Skin of body (tissue), 2 donors: Measurements from ENCODE around the gene ZEB1. TPM values are rescaled to one million over a fixed set of nuclear protein-coding genes. Genes with fewer than 3 reads are reported as not detected.
A peak's percentile ranks its signal among the peaks of the same experiment; 100 is the strongest.
"Not testable (repeated sequence)": the region's sequence is repeated elsewhere in the genome, so short reads cannot be mapped to it uniquely, and the experiment has no call there.

Experiments
- DNase-seq: peaks from one replicate; lab custom pipeline; 2025; lab: John Stamatoyannopoulos, UW
- total RNA-seq: library from RNA; depleted of rRNA; stranded (reverse); fragments of >200 nt; gene quantifications from one replicate; pipeline ENCODE4 v1.2.3, GENCODE V29; 2014

The ZEB1 gene
- total RNA-seq, 1 donor from 2014 or later: 70.4 TPM

DNA sequence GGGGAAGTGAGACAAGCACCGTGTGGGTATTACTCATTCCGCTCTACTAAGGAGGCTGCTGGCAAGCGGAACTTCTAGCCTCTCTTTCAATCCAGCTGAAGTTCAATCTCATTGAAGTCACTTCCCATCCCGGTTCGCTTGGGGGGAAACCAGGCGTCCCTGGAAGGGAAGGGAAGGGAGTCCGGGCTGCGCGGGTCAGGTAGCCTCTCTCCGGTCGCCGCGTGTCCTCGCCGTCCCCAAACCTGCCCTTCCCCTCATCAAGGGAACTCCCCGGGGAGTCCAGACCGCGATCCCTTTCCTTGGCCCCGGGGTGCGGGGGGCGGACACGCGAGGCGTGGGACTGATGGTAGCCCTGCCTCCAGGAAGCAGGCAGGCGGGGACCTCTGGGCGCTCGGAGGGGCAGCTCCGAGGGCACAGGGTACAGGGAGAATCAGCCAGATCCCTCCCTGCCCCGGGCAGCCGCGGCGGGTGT is 598 bp upstream of the ZEB1 start:
- peak; percentile 37 for DNase-seq

DNA sequence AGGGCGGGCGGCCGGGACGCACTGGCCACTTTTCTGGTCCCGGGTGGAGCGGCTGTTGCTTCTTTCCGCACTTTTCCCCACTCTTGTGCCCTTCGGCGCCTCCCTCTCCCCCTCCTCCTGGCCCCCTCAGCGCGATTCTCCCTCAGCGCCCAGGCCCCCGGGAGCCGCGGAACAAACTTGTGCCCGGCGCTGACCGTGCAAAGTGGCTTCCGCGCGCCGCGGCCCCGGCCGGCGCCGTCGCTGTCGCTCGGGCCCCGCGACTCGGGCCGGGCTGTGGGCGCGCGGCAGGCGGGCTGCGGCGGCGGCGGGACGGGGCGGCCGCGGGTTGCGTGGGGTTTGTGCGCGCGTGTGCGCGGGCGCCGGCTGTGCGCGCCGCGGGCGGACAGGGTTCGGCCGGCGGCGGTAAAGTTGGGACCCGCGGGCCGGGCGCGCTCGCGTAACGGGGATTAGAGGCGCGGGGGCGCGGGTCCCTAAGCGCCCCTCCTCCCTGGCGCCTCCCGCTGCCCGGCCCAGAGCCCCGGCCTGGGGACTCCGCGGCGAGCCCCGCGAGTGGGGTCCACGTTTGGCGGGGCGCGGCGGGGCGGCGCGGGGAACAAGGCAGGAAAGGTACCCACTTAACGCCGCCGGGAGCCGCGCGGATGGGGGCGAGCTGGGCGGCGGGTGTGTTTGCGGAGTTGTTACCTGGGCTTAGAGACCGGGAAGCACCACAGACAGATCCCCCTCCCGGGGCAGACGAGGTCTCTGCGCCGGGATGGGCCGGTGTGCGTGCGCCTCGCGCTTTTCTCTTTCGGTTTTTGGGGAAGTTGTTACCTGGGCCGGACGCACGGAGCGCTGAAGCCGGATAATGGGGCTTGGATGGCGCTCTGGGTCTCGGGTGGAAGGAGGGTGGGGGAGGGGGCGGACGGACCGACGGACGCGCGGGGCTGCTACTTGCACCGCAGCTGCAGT is 860 bp downstream of the ZEB1 start:
- DNase-seq: no peak

DNA sequence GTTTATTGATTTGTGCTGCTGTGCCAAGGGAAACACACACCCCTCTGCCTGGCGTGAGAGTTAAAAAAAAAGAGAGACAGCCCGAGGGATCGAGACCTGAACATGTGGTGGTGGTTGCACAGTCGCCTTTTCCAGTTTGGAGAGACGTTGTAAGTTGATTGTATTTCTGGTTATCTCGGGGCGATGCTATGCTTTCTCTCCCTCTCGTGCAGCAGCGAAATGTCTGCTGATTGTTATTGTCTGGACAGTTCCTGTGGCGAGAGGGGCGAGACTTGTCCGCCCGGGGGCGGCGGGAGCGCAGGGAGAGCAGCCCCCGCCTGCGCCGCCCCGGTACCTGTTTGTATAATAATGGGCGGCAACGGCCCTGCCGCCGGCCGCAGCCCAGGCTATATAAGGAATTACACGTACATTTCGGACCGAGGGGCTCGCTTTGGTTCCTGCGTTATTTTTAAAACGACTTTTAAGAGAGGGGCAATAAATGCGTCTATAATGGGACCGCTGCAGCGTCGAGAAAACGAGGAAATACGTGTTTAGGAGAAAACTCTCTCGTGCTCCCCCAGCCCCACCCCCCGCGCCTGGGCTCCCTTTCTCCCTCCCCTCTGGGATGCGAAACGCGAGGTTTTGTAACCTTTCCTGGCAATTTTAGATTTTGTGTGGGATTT is 1.7 kb downstream of the ZEB1 start:
- DNase-seq: peak; percentile 41

DNA sequence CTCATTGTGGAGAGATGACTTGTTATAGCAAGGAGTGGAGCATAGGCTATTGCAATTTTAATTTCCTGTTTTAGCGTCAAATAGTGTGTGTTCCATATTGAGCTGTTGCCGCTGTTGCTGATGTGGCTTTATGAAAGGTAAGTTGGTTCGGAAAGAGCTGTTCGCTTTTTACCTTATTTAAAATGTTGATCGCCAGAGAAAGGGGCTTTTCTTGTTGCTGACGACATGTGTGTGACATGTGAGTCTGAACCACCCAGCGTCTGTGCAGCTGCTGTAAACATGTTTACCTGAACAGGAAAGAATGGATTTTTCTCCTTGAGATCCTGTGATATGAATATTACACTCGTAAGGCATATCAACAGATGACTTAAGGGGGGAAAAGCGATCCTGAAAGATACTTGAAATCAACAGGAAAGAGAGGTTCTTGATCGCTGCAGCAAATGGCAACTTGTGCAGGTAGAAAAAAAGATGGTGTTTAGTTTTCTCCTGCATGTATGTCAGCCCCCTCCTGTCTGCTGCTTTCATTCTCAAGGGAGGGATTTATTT is 2.5 kb downstream of the ZEB1 start:
- peak; percentile 37 for DNase-seq

DNA sequence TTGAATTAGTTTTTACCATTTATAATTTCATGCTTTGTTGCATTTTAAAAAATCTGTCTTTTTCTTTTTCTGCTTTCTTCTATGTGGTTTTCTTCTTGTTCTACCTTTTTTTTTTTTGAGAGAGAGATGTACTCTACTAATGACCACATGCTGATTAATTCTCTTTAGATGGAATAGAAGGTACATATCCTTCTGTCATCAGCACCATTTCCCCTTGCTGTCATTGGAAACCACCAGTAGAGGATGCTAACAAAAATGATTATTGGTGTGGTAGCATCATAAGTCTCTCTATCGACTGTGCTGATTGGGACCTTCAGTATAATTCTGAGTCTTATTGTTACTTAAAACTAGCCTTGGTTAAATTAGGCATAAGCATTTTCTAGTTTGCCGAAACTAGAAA is 3.6 kb downstream of the ZEB1 start:
- DNase-seq: peak; percentile 35

DNA sequence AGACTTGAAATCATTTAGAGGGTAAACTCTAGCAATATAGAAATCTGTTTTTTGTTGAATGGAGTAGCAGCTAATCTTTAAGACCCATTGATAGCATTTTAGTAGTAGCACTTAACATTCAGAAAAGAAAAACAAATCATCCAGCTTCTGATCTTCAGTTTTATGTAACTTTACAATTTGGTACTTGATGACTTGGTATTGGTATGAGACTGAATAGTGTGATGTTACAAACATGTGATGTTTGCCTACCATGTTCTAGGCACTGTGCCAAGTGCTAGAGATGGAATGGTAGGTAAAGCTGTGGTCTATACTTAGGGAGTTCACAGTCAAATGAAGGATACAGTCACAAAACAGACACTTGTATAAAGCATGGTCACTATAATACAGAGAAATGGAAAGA is 21.3 kb downstream of the ZEB1 start:
- DNase-seq: no peak

GRCh38 chr10:31341552-31341951 is 22.5 kb downstream of the ZEB1 start:
- DNase-seq: no peak

DNA sequence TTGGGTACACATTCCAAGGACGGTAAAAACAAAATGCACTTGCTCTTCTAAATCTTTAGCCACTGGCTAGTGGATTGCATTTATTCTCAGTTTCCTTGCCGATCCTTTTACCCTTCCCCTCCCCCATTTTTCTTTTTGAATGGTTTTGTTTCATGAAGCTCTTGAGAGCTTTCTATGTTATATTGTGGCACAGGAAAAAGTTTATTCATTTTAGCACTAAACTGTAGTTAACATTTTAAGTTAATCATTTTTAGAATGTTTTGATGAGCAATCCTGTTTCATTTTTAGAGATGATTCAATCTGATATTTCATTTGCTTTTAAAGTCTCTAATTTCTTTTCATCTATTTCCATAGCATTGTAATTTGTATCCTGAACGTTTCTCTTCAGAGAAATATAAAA is 24.0 kb downstream of the ZEB1 start:
- DNase-seq: no peak

GRCh38 chr10:31343551-31343950 is 24.5 kb downstream of the ZEB1 start:
- peak; percentile 12 for DNase-seq

- no peak for DNase-seq
Observed at GRCh38 chr10:31345886-31346285, 26.9 kb downstream of the ZEB1 start.

DNA sequence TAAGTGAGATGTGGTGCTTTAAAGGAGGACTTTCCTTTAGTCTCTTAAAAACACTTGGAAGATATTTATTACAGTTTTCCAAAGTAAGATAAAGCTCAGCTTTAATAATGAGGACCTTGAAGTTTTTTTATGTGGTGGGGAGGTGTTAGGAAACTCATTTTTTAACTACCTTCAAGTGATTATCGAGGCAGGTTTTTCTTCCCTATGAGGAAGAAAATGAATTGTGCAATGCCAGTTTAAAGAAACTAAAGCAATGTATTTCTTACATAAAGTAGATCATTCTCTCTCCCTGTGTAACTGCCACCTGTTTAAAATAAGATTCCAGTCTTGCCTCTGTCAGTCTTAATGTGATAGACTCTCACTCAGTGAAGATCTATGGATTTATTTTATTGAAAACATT is 27.9 kb downstream of the ZEB1 start:
- no peak for DNase-seq

DNA sequence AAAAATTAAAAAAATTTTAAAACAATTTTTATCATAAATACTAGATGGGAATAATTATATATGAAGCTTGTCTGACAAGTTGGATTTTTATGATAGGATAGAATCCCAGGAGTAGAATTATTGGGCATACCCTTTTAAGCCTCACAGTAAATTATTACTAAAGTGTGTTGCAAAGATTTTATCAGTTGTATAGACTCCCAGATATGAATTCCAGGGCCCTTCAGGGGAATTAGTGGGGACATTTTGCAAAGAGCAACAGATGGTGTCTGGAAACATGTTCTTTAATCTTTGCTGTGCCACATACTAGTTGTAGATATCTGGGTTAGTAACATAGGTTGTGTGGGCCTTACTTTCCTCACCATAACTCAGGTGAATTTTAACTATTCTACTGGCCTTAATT is 28.7 kb downstream of the ZEB1 start:
- DNase-seq: no peak

DNA sequence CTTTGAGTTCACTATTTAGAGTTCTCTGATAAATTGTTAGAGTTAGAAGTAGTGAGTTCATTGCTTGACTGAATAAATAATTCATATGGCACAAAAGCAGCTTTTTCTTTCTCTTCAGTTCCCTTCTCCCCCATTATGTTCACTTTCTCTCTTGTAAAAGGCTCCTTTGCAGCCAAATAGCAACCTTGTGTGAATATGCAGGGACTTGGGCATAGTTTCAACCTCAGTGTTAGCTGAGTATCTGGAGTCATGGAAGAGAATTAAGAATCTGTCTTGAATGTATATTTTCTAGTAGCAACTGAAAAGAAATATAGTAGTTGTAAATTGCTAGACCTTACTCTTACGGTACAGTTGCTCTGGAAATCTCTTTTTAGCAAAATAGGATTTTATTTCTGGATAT is 31.9 kb downstream of the ZEB1 start:
- DNase-seq: no peak

DNA sequence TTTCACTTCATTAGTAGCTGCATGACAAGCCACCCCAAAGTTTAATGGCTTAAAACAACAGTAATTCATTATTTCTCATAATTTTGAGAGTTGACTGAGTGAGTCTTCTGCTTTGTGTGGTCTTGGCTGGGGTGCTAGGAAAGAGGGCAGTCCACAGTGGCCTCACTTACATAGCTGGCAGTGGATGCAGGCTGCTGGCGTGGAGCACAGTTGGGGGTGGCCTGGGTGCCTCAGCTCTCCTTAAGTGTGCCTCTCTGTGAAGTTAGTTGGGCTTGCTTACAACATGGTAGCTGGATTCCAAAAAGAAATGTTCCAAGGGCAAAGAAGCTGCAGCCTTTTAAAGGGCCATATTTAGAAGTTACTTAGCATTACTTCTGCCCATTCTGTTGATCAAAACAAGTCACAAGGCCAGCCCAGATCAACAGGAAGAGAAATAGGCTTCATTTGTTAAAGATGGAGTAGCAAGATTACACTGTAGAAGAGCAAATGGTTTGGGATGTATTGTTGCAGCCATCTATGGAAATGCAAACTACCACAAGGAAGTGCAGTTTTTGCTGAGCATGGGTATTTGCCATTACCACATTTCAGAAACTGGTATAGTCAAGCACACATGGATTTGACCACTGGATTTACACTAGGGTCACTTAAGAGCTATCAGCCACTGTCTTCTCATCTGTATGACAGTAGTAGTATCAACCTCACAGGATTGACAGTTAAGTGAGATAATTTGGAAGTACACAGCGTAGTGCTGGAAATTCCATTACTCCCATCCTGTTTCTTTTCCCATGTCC is 33.6 kb downstream of the ZEB1 start:
- DNase-seq: no peak

DNA sequence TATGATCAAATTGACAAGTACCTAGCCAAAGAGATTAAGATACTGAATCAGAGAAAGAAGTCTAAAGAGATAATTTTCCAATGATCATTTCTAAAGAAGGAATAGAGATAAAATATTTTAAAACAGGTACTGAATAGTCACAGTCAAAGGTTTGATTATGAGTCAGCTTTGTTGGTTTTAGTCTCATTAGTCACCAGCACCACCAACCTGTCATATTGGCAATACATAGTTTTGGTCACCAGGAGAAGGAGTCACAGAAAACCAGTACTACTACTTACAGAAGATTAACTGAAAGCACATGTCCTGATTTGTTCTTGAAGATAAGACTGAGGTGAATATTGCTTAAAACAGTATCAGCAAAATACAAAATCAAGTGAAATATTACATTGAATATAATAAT is 34.6 kb downstream of the ZEB1 start:
- DNase-seq: no peak

- no peak for DNase-seq
Observed at GRCh38 chr10:31358688-31359330, 39.8 kb downstream of the ZEB1 start.

GRCh38 chr10:31359979-31360378 is 41.0 kb downstream of the ZEB1 start:
- DNase-seq: no peak

GRCh38 chr10:31361475-31361874 is 42.5 kb downstream of the ZEB1 start:
- DNase-seq: not testable (repeated sequence)

DNA sequence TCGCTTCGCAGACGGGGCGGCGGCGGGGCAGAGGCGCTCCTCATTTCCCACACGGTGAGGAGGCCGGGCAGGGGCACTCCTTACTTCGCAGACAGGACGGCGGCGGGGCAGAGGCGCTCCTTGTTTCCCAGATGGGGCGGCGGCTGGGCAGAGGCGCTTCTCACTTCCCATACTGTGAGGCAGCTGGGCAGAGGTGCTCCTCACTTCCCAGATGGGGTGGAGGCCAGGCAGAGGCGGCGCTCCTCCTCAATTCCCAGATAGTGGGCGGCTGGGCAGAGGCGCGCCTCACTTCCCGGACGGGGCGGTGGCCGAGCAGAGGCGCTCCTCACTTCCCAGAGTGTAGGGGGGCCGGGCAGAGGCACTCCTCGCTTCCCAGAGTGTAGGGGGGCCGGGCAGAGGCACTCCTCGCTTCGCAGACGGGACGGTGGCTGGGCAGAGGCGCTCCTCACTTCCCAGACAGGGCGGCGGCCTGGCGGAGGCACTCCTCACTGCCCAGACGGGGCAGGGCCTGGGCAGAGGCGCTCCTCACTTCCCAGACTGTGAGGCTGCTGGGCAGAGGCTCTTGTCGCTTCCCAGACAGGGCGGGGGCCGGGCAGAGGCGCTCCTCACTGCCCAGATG is 43.1 kb downstream of the ZEB1 start:
- no peak for DNase-seq

DNA sequence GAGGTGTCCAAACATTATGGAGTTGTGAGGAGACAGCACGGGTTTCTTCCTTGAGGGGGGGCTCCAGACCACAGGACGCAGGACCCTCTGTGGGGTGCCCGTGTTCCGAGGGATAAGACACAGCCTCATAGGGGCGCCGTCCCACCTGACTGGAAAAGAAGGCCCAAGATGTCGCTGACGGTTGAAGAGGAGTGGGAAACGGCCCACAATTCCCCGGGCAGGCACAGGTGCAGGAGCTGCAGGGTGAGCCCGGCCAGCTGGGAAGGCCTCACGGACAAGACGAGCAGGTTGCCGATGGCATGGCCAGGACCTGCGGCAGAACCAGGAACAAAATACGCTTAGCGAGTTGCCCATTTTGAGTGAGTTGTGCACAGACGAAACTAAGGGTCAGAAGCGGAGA is 44.7 kb downstream of the ZEB1 start:
- DNase-seq: not testable (repeated sequence)

DNA sequence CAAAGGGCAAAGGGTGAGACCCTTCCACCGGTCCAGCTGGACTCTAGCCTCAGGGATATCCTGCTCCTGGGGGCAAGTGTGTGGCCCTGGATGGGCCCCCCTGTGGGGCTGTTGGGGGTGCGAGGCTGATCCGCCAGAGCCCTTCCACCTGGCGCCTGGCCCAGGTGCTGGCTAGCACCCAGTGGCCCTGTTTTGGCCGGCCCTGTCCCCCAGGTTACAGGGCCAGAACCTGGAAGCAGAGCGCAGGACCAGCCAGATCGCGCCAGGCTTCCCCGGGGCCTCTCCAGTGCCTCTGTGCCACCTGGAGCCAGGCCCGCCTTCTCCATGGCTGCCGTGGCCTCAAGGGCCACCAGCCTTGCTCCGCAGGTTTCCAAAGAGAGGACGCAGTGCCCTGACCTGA is 45.2 kb downstream of the ZEB1 start:
- DNase-seq: not testable (repeated sequence)
